NOMO-1 treated with dmso at 0.1 percent for 144 hours (cell line): ENCODE results near the gene NR3C1.
A peak's percentile ranks its signal among the peaks of the same experiment; 100 is the strongest.

Experiments
- DNase-seq: peaks from one replicate; lab custom pipeline; 2025; ENCODE audit not compliant: unreplicated experiment; lab: John Stamatoyannopoulos, UW

The NR3C1 gene

DNA sequence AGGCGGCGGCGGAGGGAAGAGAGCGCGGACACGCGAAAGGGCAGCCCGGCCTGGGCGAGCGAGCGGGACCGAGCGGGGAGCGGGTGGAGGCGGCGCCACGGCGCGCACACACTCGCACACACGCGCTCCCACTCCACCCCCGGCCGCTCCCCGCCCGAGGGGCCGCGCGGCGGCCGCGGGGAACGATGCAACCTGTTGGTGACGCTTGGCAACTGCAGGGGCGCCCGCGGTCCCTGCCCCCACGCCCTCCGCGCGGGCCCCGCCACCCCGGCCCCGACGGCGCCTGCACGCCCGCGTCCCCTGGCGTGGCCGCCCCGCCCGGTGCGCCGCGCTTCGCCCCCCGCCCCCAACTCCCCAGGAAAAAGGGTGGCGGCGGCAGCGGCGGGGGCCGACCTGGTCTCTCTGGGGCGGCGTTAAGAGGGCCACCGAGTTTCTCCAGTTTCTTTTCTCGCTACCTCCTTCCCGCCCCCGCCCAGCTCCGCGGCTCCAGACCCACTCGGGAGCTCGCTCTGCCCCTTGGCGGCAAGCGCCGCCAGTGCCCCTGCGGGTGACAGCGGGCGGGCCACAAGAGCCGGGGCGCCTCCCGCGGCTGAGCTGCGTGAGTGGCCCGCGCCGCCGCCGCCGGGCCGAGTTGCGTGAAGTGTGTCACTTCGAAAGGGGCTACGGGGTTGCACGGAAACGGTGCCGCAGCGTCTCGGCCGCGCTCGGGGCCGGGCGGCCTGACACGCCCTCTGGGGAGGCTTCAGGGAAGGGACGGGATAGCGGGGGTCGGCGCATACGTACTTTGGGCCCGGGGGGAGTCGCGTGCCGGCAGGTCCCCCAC lies at the start of gene NR3C1:
NR3C1 (minus strand) TSS at position 94 of the 823 bp plus-strand sequence. CDS start 2,847 bp downstream, outside the sequence.
- DNase-seq = peak; percentile 82

DNA sequence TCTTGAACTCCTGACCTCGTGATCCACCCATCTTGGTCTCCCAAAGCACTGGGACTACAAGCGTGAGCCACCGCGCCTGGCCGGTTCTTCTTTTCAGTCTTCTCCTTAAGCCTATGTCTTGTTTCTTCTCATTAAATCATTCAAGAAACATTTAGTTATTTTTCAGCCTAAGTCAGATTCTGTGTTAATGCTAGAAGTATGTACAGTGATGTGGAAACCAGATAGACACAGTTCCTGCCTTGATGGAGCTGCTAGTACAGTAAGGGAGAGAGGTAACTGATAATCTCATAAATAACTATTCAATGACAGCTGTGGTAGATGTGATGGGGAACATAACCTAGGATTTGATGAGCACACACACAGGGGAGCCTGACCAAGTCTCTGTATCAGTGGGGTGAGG lies 46.3 kb upstream of the NR3C1 start:
- DNase-seq = no peak

DNA sequence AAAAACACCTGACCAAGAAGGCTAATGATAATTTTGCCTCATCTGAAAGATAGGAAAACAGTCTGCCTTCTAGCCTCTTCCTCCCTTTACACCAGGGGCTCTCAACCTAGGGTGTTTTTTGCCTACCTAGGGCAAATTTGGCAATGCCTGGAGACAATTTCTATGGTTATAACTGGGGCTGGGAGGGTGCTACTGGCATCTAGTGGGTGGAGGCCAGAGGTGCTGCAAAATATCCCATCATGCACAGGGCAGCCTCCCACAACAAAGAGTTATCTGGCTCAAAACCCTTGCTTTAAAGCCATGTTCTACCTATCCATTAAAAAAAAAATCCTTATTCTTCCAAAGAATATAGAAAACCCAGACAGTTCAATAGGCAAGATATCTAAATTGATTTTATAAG lies 45.0 kb upstream of the NR3C1 start:
- no peak for DNase-seq

DNA sequence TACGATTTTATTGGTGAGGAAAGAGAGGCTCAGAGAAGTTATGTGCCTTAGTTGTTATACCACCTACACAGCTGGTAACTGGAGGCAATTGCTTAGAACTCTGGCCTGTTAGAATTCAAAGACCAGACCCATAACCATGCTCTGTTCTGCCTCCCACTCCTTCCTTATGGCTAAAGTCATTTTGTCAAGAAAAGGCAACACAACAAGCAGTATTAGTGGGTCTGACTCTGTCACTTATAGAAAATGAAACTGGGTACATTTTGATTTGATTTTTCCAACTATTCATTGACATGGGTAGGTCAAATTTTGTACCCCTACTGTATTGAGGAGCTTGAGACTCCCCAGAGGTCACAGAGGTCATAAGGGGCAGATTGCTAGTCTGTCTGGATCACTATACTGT lies 44.5 kb upstream of the NR3C1 start:
- no peak for DNase-seq

- no peak for DNase-seq
These were observed 43.2 kb upstream of the NR3C1 start for GRCh38 chr5:143446535-143447226.

- no peak for DNase-seq
These were observed 42.3 kb upstream of the NR3C1 start for GRCh38 chr5:143445776-143446175.

- no peak for DNase-seq
These were observed 39.8 kb upstream of the NR3C1 start for GRCh38 chr5:143443330-143443729.

GRCh38 chr5:143442385-143442784 lies 38.9 kb upstream of the NR3C1 start:
- DNase-seq = no peak

- no peak for DNase-seq
These were observed 37.1 kb upstream of the NR3C1 start for GRCh38 chr5:143440448-143441115.

DNA sequence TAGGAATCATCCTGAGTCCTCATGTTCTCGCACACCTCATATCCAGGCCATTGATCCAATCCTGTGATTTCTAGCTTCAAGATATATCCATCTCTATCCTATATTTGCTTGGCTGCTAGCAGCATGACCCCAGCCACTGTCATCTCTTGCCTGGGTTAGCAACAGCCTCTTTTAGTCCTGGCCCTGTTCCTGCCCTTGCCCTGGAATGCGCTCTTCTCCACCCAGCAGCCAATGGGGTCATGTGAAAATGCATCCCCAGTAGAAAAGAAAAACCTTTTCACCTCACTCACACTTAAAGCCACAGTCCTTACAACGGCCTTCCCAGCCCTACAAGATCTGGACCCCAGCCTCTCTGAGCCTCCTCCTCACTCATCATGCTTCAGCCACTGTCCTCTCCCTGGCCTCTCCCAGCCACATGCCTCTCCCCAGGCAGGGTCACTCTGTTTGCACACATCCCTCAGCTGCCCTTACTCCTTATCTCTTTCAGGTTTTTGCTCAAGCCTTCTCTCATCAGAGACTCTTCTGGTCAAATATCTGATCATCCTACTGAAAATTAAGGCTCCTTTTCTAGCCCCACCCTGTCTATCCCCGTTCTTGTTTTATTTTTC lies 34.3 kb upstream of the NR3C1 start:
- no peak for DNase-seq

- no peak for DNase-seq
These were observed 33.4 kb upstream of the NR3C1 start for GRCh38 chr5:143436871-143437270.

GRCh38 chr5:143435210-143435657 lies 31.7 kb upstream of the NR3C1 start:
- DNase-seq = peak; percentile 94

- peak; percentile 17 for DNase-seq
These were observed 31.0 kb upstream of the NR3C1 start for GRCh38 chr5:143434261-143435209.

GRCh38 chr5:143433670-143434069 lies 30.2 kb upstream of the NR3C1 start:
- DNase-seq = no peak

DNA sequence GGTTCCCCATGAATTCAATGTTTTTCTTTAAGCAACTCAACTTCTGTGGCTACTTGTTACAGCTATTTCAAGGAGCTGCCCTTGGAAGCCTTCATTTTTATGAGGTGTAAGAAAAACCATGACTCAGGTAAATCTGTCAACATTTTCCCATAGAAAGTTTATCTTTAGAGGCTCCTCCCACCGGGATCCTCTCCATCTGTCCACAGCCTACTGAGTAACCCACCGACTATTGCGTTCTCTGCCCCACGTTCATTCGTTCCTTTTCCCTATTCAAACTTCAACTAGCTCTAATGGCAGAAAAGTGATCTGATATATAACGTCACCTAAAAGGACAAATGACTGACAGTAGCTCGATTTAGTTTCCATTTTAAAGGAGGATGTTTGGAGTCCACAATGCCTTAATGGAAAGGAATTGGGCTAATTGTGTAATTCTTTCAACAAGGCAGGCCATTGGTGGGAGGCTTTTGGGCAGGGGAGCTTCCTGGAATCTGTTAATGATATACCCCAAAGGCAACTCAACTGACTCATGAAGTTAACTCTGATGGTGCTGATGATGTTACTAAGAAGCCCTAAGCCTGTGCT lies 29.3 kb upstream of the NR3C1 start:
- no peak for DNase-seq

DNA sequence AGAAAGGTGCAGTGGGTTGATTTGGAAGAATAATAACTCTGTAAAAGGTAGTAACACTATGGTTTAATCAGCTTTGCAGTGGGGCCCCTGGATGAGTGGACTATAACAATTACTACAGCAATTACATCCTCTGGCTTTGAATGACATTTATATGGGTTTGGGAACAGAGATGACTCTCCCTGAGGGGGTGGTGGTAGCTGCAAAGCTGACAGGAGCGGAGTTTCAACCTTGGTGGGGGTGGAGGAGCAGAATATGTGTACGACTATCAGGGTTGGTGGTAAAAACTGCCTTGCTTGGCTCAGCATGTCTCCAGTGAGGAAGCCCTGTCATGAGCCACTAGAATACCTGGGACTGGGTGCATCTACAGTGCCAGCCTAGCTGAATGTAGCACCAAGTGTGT lies 28.3 kb upstream of the NR3C1 start:
- DNase-seq = no peak

GRCh38 chr5:143428738-143429420 lies 25.4 kb upstream of the NR3C1 start:
- DNase-seq = no peak

DNA sequence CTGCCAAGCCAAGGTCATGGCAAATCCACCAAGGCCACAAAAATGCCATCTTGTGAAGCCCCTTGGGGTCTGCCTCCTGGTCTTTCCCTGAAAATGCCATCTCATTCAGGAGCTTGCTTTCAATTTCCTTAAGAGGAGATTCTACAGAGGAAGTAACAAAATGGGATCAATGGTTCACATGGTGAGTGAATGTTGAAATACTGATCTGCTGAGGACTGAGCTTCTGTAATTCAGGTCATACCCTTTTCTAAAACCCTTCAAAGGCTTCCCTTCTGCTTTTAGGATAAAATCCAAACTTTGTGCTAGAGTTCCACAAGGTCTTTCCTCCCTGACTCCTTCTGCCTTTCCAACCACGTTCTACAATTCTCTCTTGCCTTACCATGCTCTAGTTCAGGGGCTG lies 24.7 kb upstream of the NR3C1 start:
- no peak for DNase-seq

GRCh38 chr5:143427122-143427735 lies 23.7 kb upstream of the NR3C1 start:
- no peak for DNase-seq
